GM12891 (cell line): ENCODE data around the gene PPIF.

Source experiments
- DNase-seq: peaks from one replicate; pipeline ENCODE4 v3.0.0; 2011; ENCODE audit warnings: low spot score; ENCODE audit not compliant: insufficient read length
- FAIRE-seq: peaks from 2 replicates; lab custom pipeline; 2011; peaks lifted over from hg19 to GRCh38; lab: Jason Lieb, UNC
- PAX5 ChIP-seq: IDR thresholded peaks from 2 replicates; pipeline ENCODE4 v1.6.1; 2011; ENCODE audit warnings: low read length, moderate library complexity, mild to moderate bottlenecking; ENCODE audit not compliant: insufficient read depth, severe bottlenecking
- POLR2A ChIP-seq: IDR thresholded peaks from 2 replicates; pipeline ENCODE4 v1.6.1; 2011; ENCODE audit warnings: low read depth, low read length, control low read depth
- POLR2AphosphoS5 ChIP-seq: IDR thresholded peaks from 2 replicates; pipeline ENCODE4 v1.6.1; 2011; ENCODE audit warnings: low read depth, low read length, control low read depth
- POU2F2 ChIP-seq: IDR thresholded peaks from 2 replicates; pipeline ENCODE4 v1.6.1; 2011; ENCODE audit warnings: low read depth, mild to moderate bottlenecking, control low read depth, low read length, moderate library complexity
- SPI1 ChIP-seq: IDR thresholded peaks from 2 replicates; pipeline ENCODE4 v1.6.1; 2011; ENCODE audit warnings: low read depth, low read length, control low read depth
- TAF1 ChIP-seq: IDR thresholded peaks from 2 replicates; pipeline ENCODE4 v1.6.1; 2011; ENCODE audit warnings: low read depth, low read length, control low read depth

Gene PPIF

DNA sequence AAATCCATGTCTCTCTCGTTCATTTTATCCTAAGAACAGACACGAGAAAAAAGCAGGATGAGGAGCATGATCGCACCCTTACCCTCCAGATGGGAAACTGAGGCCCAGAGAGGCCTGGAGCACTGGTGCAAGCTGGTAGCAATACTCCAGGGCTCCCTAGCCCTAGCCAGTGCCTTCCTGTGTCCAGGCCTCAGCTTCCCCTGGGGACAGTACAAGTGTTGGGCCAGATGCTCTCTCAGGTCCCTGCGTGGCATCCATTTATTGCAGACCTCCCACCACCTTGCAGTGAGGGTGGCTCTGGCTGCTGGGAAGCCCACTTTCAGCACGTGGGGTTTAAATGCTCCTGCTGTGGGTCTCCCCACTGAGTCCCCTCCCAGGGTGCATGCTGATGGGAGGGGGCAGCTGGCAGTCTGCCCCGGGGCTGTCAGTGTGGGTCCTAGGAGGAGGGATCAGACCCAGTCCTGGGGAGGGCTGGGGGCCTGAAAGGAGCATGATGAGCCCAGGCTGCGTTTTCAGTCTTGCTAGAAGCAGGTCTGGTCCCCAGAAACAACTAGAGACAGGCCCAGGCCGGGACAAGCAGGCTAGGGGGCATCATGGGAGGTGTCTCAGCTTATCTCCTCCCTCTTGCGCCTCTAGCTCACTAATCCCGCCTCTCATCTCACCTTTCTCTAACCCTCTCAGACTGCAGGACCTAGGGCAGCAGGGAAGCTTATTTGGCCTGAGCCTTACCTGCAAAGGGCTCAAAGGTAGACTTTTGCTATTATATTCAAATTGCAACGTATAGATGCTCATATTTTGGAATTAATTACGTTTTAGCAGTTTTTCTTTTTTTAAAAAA, 662 bp upstream of the PPIF start:
- DNase-seq = no peak
- no peak for FAIRE-seq
- TF ChIP-seq POLR2A (no peak), TAF1 (no peak), SPI1 (no peak)

DNA sequence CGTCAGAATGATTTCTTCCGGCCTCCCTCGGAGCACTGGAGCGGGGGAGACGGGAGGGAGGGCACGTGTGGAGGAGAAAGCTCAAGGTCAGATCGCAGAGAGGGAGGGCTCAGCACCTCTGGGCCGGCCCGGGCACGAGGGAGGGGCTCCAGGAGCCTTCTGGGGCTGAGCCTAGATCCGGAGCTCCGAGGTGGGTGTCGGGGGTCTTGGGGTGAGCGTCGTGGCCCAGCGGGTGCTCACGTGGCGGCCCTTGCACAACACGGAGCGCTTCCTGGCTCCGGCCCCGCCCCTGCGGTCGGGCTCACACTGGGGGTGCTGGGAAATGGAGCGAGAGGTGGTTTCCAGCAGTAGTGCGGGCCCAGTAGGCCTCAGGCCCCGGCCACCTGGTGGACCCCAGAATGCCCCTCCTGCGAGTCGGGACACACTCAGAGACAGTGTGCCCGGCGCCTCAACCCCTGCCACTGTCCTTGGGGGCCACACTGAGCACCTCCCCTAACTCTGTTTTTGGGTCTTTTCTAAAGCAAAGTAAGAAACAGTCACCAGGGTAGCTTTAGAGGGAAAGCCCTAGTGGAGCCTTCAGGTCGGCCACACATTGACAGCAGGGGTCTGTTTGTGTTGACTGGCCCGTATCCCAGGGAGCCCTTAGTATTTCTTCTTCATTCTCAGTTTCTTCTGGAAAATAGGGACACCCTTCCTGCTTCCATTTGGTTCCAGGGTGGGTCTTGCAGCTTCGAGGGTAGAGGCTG, 798 bp downstream of the PPIF start:
- FAIRE-seq (peak; percentile 68), DNase-seq (peak; percentile 82)
- TF ChIP-seq POLR2A = 0 out of 2 replicates have a peak, but pooled peaks have one; percentile 24
- peak; percentile 34; the same call in 1 of the 2 replicates for TF ChIP-seq TAF1
- 0 out of 2 replicates have a peak, but pooled peaks have one; percentile 0 for TF ChIP-seq SPI1
- no peak; the same call in 1 of the 2 replicates for TF ChIP-seq POU2F2
- TF ChIP-seq POLR2AphosphoS5 = no peak

DNA sequence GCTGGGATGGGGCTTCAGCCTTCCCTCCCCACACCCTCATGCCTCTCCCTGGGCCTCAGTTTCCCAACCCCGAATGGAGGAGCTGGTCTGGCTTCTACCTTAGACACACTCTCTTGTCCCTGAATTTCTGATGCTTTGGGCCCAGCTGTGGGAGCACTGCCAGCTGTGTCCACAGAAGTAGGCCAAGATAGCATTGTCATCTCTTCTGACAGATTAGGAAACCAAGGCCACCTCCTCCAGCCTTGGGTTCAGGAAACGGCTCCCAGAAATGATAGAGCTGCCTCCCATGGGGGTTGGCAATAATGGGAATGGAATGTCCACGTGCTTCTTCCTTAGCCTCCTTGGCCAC, 1.3 kb downstream of the PPIF start:
- FAIRE-seq (no peak), DNase-seq (no peak)

DNA sequence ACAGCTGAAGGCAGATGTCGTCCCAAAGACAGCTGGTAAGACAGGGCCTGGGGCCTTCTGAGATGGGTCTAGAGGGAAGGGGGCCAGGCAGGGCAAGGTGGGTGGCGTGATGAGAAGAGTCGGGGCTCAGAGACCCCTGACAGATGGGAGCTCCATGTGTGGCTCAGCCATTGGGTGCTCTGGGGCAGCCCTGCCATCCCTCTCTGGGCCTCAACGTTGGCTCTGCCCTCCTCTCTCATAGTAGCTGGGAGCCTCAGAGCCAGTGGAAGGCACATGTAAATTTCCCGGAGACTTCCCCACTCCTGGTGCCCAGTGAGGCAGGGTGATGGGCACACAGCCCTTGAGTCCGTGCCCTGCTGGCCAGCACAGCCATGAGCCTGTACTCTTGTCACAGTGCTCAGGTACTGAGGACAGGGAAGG, 1.8 kb downstream of the PPIF start:
- no peak for DNase-seq
- no peak for FAIRE-seq
- TF ChIP-seq SPI1 = no peak
- no peak for TF ChIP-seq POLR2AphosphoS5
- TF ChIP-seq PAX5 = no peak
- no peak for TF ChIP-seq TAF1
- TF ChIP-seq POLR2A = no peak
- no peak for TF ChIP-seq POU2F2

More for the DNA sequence above, 1.3 kb downstream of the PPIF start:
- TF ChIP-seq POLR2AphosphoS5 (no peak), POU2F2 (no peak), TAF1 (no peak), POLR2A (no peak), PAX5 (no peak), SPI1 (no peak)

DNA sequence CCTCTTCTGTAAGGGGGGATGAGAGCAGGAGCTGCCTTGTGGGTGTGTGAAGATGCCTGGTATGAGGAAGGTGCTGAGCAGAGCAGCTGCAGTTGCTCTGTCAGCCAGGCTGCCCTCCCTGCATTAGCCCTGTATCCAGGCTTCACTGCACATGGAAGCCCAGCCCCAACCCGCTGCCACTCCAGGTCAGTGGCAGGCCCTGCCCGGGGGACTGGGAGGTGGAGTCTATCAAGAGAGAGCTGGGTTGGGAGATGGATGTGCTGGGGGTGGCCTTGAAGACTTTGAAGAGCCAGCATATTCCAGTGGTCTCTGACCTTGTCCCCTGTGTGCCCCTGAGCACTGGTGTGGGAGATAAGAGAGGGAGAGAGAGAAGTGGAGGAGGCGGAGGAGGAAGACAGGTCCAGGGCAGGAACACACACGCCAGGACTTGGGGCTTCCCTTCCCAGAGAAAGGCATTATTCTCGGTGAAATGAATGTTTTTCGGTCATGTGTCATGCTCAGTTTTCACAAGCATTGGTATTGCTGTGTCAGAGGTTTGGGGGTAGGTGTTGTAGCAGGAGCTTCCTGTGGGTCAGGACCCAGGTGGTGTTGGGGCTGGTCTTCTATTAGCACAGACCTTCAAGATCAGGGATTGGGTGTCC, 2.6 kb downstream of the PPIF start:
- no peak for FAIRE-seq
- TF ChIP-seq POLR2AphosphoS5 (peak; percentile 28; the same call in 1 of the 2 replicates), POU2F2 (no peak), TAF1 (no peak), PAX5 (no peak), SPI1 (no peak), POLR2A (no peak)
- DNase-seq = no peak

DNA sequence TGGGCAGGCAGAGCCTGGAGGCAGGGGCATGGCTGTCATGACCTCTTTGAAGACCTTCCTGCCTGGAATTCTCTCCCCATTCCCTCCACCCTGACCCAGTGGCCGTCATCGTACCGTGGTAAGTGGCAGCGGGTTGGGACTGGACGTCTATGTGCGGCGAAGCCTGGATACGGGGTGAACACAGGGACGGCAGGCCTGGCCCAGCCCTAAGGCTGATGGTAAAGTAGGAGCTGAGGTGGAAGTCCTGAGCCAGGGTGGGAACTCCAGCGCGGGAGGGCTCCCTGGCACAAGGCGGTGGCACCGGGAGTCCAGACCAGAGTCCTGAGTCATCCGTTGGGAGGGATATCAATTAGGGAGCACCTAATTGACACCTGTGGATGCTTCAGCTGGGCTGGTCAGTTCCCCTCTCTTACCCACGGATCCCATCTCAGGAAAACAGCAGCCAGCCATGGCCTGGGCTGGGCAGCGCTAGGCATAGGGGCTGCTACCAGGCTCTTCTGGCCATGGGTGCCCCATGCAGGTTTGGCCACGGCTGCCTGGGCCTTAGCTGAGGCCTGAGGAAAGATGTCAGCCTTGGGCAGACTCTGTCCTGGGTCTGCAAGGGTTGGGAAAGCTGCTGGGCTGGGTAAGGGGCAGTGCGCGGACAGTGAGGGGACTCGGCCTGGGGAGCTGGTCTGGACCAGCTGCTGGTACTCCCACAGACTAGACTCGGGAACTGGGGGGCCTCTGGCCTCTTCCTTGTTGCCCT, 3.3 kb downstream of the PPIF start:
- TF ChIP-seq PAX5 = no peak
- TF ChIP-seq POU2F2 = no peak
- TF ChIP-seq POLR2AphosphoS5 = no peak
- TF ChIP-seq TAF1 = no peak
- no peak; the same call in 1 of the 2 replicates for TF ChIP-seq POLR2A
- TF ChIP-seq SPI1 = no peak
- no peak for DNase-seq
- no peak for FAIRE-seq

DNA sequence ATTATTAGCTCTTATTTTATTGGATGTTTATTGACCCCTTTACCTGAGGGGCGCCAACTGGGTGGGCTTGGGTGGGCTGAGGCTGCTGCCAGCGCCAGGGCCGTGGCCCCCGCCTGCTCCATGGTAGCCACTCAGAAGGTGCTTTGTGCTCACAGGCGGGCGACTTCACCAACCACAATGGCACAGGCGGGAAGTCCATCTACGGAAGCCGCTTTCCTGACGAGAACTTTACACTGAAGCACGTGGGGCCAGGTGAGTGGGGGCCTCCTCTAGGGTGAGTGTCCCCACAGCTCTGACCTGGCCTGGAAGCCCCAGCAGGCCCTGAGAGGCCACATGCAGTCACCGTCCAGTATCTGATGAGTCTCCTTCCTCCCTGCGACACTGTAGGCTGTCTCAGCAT, 4.1 kb downstream of the PPIF start:
- TF ChIP-seq POLR2AphosphoS5 (no peak), POU2F2 (no peak), PAX5 (no peak), SPI1 (no peak), POLR2A (no peak), TAF1 (no peak)
- FAIRE-seq (no peak), DNase-seq (no peak)

DNA sequence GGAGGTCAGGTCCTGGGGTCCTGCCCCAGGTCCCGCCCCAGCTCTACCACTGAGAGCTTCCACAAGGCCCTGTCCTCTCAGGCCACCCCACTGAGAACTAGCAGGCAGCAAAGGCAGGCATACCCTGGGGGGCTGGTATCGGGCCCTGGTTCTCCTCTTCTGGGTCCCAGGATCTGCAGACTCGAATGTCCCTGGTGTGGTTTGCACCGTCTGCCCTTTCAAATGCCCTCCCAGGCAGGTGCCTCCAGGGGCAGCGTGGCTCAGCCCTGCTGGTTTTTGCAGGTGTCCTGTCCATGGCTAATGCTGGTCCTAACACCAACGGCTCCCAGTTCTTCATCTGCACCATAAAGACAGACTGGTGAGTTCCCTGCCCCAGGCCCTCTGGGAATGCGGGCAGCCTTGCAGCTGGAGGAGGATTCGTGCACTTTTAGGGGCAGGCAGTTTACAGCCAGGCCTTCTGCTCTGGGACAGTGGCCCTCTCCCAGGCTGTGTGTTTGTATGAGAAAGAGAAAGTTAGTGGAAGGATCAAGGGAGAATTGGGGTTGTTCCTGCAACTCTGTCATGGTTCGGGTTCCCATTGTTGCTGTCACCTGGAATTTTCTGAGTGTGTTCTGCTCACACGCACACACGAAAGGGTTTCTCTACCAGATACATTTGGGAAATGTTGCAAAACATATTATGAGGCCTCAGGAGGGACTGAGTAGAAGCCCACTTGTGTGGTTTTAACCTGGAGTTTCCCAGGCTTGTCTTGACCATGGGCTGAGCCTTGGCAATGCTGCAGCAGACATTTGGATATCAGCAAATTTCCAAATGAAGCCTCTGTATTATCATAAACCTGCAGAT, 5.0 kb downstream of the PPIF start:
- TF ChIP-seq PAX5 = no peak
- no peak for TF ChIP-seq SPI1
- TF ChIP-seq POLR2A = no peak; the same call in 1 of the 2 replicates
- TF ChIP-seq POLR2AphosphoS5 = no peak; the same call in none of the 2 replicates
- TF ChIP-seq TAF1 = no peak
- TF ChIP-seq POU2F2 = no peak
- no peak for FAIRE-seq
- no peak for DNase-seq

DNA sequence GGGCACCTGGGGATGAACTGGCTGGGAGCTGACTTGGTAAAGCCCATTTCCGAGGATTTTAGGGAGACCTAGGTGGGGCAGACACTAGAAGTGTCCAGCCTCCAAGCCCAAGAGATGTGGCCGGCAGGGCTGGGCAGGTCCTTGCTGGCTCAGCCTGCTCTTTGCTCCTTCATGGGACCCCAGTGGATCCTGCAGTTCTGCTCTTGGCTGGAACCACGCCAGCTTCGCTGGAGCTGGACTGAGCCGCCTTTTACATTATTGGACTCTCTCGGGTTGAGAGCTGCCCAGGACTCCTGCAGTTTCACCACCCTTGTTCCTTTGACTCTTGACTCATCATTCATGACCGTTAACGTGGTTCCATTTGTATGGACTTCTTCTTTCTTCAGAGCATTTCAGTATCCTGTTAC, 5.7 kb downstream of the PPIF start:
- no peak for DNase-seq
- FAIRE-seq = no peak
- TF ChIP-seq SPI1 = no peak
- TF ChIP-seq TAF1 = no peak
- TF ChIP-seq POU2F2 = no peak
- no peak for TF ChIP-seq PAX5
- TF ChIP-seq POLR2A = no peak
- no peak; the same call in 1 of the 2 replicates for TF ChIP-seq POLR2AphosphoS5
